ENCODE data around the gene ARL13A. TPM values are rescaled to one million over a fixed set of nuclear protein-coding genes. Genes with fewer than 3 reads are reported as not detected.

Gene ARL13A
- total RNA-seq, 1 experiment from 2014 or later: not detected

DNA sequence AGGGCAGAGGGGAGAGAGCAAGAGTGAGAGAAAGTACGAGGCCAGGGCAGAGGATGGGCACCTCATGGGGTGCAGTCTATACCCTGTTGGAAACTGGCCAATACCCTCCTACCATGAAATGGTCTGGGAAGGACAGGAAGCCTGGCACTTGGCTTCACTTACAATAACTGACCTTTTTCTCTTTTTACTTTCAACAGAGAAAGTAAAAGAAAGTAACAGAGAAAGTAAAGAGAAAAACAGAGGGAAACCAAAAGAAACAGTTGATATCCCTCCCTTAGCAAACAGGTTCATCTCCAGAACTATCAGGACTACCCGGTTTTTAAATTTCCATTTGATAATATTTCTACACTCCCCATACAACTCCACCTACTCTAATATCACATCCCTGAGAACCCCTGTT, 20.6 kb downstream of the ARL13A start:
- H3K27me3 ChIP-seq (replicated peaks; ENCODE audit: control insufficient read depth, insufficient read depth, low read length): no peaks in the 10 kb centered on the region
- POLR2A ChIA-PET: no interaction called here

GRCh38 chrX:100994352-100995281, 25.1 kb downstream of the ARL13A start:
- Mint-ChIP-seq H3K9me3 (ENCODE audit: unreplicated experiment) (no peaks in the 10 kb centered on the region), H3K27ac (ENCODE audit: unreplicated experiment) (peak overlapping the region; percentile 75)

More for the DNA sequence above, 20.6 kb downstream of the ARL13A start:
- Histone ChIP-seq H3K36me3 (ENCODE audit: control insufficient read depth, insufficient read depth, low read length) (no peaks in the 10 kb centered on the region), H3K4me1 (peaks cover 13% of the 10 kb centered on the region), H3K4me3 (ENCODE audit: low read depth, low read length) (no peak overlapping the region), H3K9me3 (no peaks in the 10 kb centered on the region)
- no peak for DNase-seq
- Mint-ChIP-seq H3K27me3 (ENCODE audit: insufficient read depth, unreplicated experiment) (no peaks in the 10 kb centered on the region), H3K36me3 (ENCODE audit: insufficient read depth, unreplicated experiment) (no peaks in the 10 kb centered on the region), H3K27ac (ENCODE audit: unreplicated experiment) (no peak overlapping the region), H3K9me3 (ENCODE audit: unreplicated experiment) (no peaks in the 10 kb centered on the region), H3K4me3 (ENCODE audit: unreplicated experiment) (no peak overlapping the region), H3K4me1 (ENCODE audit: low read depth, unreplicated experiment) (peaks cover 7% of the 10 kb centered on the region)
- BruUV-seq (replicated peaks): no TSS peak
- CTCF ChIA-PET: no interaction called here
- intact Hi-C loops (cut with micrococcal nuclease; ENCODE audit: unreplicated experiment): no loop called here
- TF ChIP-seq, protein P1, sequence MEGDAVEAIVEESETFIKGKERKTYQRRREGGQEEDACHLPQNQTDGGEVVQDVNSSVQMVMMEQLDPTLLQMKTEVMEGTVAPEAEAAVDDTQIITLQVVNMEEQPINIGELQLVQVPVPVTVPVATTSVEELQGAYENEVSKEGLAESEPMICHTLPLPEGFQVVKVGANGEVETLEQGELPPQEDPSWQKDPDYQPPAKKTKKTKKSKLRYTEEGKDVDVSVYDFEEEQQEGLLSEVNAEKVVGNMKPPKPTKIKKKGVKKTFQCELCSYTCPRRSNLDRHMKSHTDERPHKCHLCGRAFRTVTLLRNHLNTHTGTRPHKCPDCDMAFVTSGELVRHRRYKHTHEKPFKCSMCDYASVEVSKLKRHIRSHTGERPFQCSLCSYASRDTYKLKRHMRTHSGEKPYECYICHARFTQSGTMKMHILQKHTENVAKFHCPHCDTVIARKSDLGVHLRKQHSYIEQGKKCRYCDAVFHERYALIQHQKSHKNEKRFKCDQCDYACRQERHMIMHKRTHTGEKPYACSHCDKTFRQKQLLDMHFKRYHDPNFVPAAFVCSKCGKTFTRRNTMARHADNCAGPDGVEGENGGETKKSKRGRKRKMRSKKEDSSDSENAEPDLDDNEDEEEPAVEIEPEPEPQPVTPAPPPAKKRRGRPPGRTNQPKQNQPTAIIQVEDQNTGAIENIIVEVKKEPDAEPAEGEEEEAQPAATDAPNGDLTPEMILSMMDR (IDR thresholded peaks at IDR 0.05; ENCODE audit: insufficient read depth in 1 of 2, low read depth in 1 of 2, low read length in 1 of 2, severe bottlenecking in 1 of 2, unreplicated experiment in 1 of 2): no peak

GRCh38 chrX:100995469-100995868, 26.0 kb downstream of the ARL13A start:
- peaks cover 13% of the 10 kb centered on the region for H3K4me1 ChIP-seq
- DNase-seq: no peak
- Mint-ChIP-seq H3K36me3 (ENCODE audit: insufficient read depth, unreplicated experiment) (no peaks in the 10 kb centered on the region), H3K4me3 (ENCODE audit: unreplicated experiment) (no peak overlapping the region), H3K27me3 (ENCODE audit: insufficient read depth, unreplicated experiment) (no peaks in the 10 kb centered on the region), H3K27ac (ENCODE audit: unreplicated experiment) (no peak overlapping the region), H3K4me1 (ENCODE audit: low read depth, unreplicated experiment) (peaks cover 7% of the 10 kb centered on the region), H3K9me3 (ENCODE audit: unreplicated experiment) (no peaks in the 10 kb centered on the region)
- no TSS peak for BruUV-seq (replicated peaks)
- no peak overlapping the region for H3K4me3 ChIP-seq (ENCODE audit: low read depth, low read length)
- TF ChIP-seq, protein P1 (IDR thresholded peaks at IDR 0.05; ENCODE audit: insufficient read depth in 1 of 2, low read depth in 1 of 2, low read length in 1 of 2, severe bottlenecking in 1 of 2, unreplicated experiment in 1 of 2): no peak
- POLR2A ChIA-PET: no interaction called here
- no peaks in the 10 kb centered on the region for H3K27me3 ChIP-seq (replicated peaks; ENCODE audit: control insufficient read depth, insufficient read depth, low read length)
- H3K36me3 ChIP-seq (ENCODE audit: control insufficient read depth, insufficient read depth, low read length): no peaks in the 10 kb centered on the region
- intact Hi-C loops (cut with micrococcal nuclease; ENCODE audit: unreplicated experiment): loop anchor here (2.0 kb wide), 1 partner anchor 67 kb away; the partner anchor contains the start of gene XKRX
- no peaks in the 10 kb centered on the region for H3K9me3 ChIP-seq
- CTCF ChIA-PET: no interaction called here

More at GRCh38 chrX:100994352-100995281, 25.1 kb downstream of the ARL13A start:
- CTCF ChIA-PET: no interaction called here
- Mint-ChIP-seq H3K4me1 (ENCODE audit: low read depth, unreplicated experiment) (peaks cover 7% of the 10 kb centered on the region), H3K36me3 (ENCODE audit: insufficient read depth, unreplicated experiment) (no peaks in the 10 kb centered on the region), H3K27me3 (ENCODE audit: insufficient read depth, unreplicated experiment) (no peaks in the 10 kb centered on the region), H3K4me3 (ENCODE audit: unreplicated experiment) (no peak overlapping the region)
- POLR2A ChIA-PET: no interaction called here
- intact Hi-C loops (cut with micrococcal nuclease; ENCODE audit: unreplicated experiment): loop anchor here (2.0 kb wide), 1 partner anchor 66 kb away; the partner anchor contains the start of gene XKRX
- TF ChIP-seq, protein P1 (IDR thresholded peaks at IDR 0.05; ENCODE audit: insufficient read depth in 1 of 2, low read depth in 1 of 2, low read length in 1 of 2, severe bottlenecking in 1 of 2, unreplicated experiment in 1 of 2): no peak
- DNase-seq: peak; percentile 18 to 35
- H3K9me3 ChIP-seq: no peaks in the 10 kb centered on the region
- no peak overlapping the region for H3K4me3 ChIP-seq (ENCODE audit: low read depth, low read length)
- H3K4me1 ChIP-seq: peaks cover 13% of the 10 kb centered on the region
- H3K36me3 ChIP-seq (ENCODE audit: control insufficient read depth, insufficient read depth, low read length): no peaks in the 10 kb centered on the region
- no peaks in the 10 kb centered on the region for H3K27me3 ChIP-seq (replicated peaks; ENCODE audit: control insufficient read depth, insufficient read depth, low read length)
- BruUV-seq (replicated peaks): no TSS peak

All from Caco-2 (cell line).